HG03095 (cell line): Measurements from ENCODE around the gene SLC26A6.

Experiments
- ATAC-seq: cut with Tn5 transposase; IDR thresholded peaks from one replicate; pipeline ENCODE4 v1.9.1; 2021; ENCODE audit warnings: moderate library complexity; ENCODE audit not compliant: unreplicated experiment

The SLC26A6 gene

GRCh38 chr3:48581621-48582481 is 53.4 kb downstream of the SLC26A6 start:
- no peak for ATAC-seq

GRCh38 chr3:48576647-48577046 is 58.6 kb downstream of the SLC26A6 start:
- ATAC-seq, result no peak
